OCI-LY7 (cell line): ENCODE measurements around the gene TRIM46.

Experiments
- CTCF ChIP-seq: fragments of 200-600 bp; sonication (generic); conservative IDR thresholded peaks from 2 replicates; pipeline ENCODE4 v1.5.1; 2014; ENCODE audit warnings: mild to moderate bottlenecking, antibody characterized with exemption, low read length, moderate library complexity, mixed read lengths
- EZH2phosphoT487 ChIP-seq: fragments of 200-600 bp; sonication (generic); IDR thresholded peaks from 2 replicates; pipeline ENCODE4 v1.6.1; 2018; ENCODE audit warnings: low read depth, borderline replicate concordance, mild to moderate bottlenecking, mixed run types, antibody characterized with exemption, low read length, moderate library complexity, mixed read lengths

- no peak for TF ChIP-seq CTCF
- TF ChIP-seq EZH2phosphoT487: no peak
Measured at GRCh38 chr1:155179112-155180031, 5.7 kb downstream of the TRIM46 start.
